Measurements from ENCODE around the gene HIVEP3.

HIVEP3 gene

GRCh38 chr1:41610361-41610760 is 308.4 kb downstream of the HIVEP3 start:
- Mint-ChIP-seq H3K36me3 (ENCODE audit: low read depth) (no peaks in the 10 kb centered on the region), H3K27ac (peak overlapping the region in 1 of 3 experiments; percentile 34), H3K4me3 (no peak overlapping the region), H3K27me3 (ENCODE audit: low read depth) (no peaks in the 10 kb centered on the region), H3K9me3 (peaks cover 6% of the 10 kb centered on the region), H3K4me1 (peaks cover 47% of the 10 kb centered on the region)
- TF ChIP-seq CTCF (IDR thresholded peaks at IDR 0.05; ENCODE audit: unreplicated experiment in 3 of 3) = no peak

- H3K27ac Mint-ChIP-seq = no peak overlapping the region
- no peak for TF ChIP-seq CTCF (IDR thresholded peaks at IDR 0.05; ENCODE audit: unreplicated experiment in 3 of 3)
- H3K27me3 Mint-ChIP-seq (ENCODE audit: low read depth) = no peaks in the 10 kb centered on the region
- H3K4me3 Mint-ChIP-seq = no peak overlapping the region
- H3K9me3 Mint-ChIP-seq = peaks cover 6% of the 10 kb centered on the region
- no peaks in the 10 kb centered on the region for H3K36me3 Mint-ChIP-seq (ENCODE audit: low read depth)
- peaks cover 42% of the 10 kb centered on the region for H3K4me1 Mint-ChIP-seq
These were observed 309.4 kb downstream of the HIVEP3 start for GRCh38 chr1:41609166-41609883.

GRCh38 chr1:41608211-41608610 is 310.5 kb downstream of the HIVEP3 start:
- TF ChIP-seq CTCF (IDR thresholded peaks at IDR 0.05; ENCODE audit: unreplicated experiment in 3 of 3) = no peak
- Mint-ChIP-seq H3K36me3 (ENCODE audit: low read depth) (no peaks in the 10 kb centered on the region), H3K4me1 (peaks cover 31% of the 10 kb centered on the region), H3K27me3 (ENCODE audit: low read depth) (no peaks in the 10 kb centered on the region), H3K27ac (peak overlapping the region in 2 of 3 experiments; percentile 5 to 77), H3K9me3 (peaks cover 9% of the 10 kb centered on the region), H3K4me3 (no peak overlapping the region)

GRCh38 chr1:41607808-41608207 is 310.9 kb downstream of the HIVEP3 start:
- Mint-ChIP-seq H3K27ac (peak overlapping the region in 2 of 3 experiments; percentile 5 to 77), H3K9me3 (peaks cover 9% of the 10 kb centered on the region), H3K4me1 (peaks cover 30% of the 10 kb centered on the region), H3K36me3 (ENCODE audit: low read depth) (no peaks in the 10 kb centered on the region), H3K27me3 (ENCODE audit: low read depth) (no peaks in the 10 kb centered on the region), H3K4me3 (no peak overlapping the region)
- no peak for TF ChIP-seq CTCF (IDR thresholded peaks at IDR 0.05; ENCODE audit: unreplicated experiment in 3 of 3)

- peaks cover 4% of the 10 kb centered on the region for H3K27me3 Mint-ChIP-seq (ENCODE audit: low read depth)
- peak; percentile 37 to 60 (median 44) for TF ChIP-seq CTCF (IDR thresholded peaks at IDR 0.05; ENCODE audit: unreplicated experiment in 3 of 3)
- H3K4me3 Mint-ChIP-seq = no peak overlapping the region
- peaks cover 11% of the 10 kb centered on the region for H3K9me3 Mint-ChIP-seq
- H3K27ac Mint-ChIP-seq = no peak overlapping the region
- no peaks in the 10 kb centered on the region for H3K4me1 Mint-ChIP-seq
- H3K36me3 Mint-ChIP-seq (ENCODE audit: low read depth) = no peaks in the 10 kb centered on the region
These were observed 318.8 kb downstream of the HIVEP3 start for GRCh38 chr1:41599912-41600311.

GRCh38 chr1:41598325-41598724 is 320.4 kb downstream of the HIVEP3 start:
- Mint-ChIP-seq H3K27me3 (ENCODE audit: low read depth) (peaks cover 4% of the 10 kb centered on the region), H3K4me1 (no peaks in the 10 kb centered on the region), H3K9me3 (peaks cover 9% of the 10 kb centered on the region), H3K27ac (no peak overlapping the region), H3K4me3 (no peak overlapping the region), H3K36me3 (ENCODE audit: low read depth) (no peaks in the 10 kb centered on the region)
- no peak for TF ChIP-seq CTCF (IDR thresholded peaks at IDR 0.05; ENCODE audit: unreplicated experiment in 3 of 3)

Data from nephron (organoid).